ENCODE results near the gene LIN9. TPM values are rescaled to one million over a fixed set of nuclear protein-coding genes. Genes with fewer than 3 reads are reported as not detected.

Gene LIN9
- total RNA-seq, 4 donors from 2014 or later = 3.6 to 5.9 (median 4.4) TPM

DNA sequence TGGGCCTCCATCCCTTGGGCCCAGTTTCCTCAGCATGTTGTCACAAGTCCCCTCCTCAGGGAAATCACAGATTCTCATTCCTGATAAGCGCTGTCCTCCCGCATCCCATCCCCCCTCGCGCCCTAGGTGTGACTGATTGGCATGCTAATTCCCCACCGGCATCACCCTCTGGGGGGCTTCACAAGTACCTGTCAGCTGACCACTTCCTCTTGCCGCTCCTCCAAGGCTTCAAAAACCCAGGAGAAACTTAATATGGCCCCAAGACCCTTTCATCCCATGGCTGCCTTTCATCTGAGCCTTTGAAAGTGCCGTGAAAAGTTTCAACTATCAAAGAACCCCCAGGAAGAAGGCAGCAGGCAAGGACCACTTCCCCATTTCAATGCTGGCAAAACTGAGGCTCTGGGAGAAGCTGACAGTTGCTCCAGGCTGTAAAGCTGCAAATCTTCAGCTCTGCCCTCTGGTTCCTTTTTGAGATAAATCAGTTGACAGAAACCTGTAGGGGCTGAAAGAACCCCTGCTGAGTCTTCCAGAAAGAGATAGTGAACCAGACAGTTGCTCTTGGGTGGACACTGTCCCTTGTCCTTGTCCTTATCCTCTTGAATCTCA, 98.3 kb downstream of the LIN9 start:
- Histone ChIP-seq H3K27ac (no peak overlapping the region), H3K4me3 (no peak overlapping the region), H3K4me1 (no peaks in the 10 kb centered on the region), H3K9me3 (no peaks in the 10 kb centered on the region), H3K36me3 (no peaks in the 10 kb centered on the region), H3K27me3 (no peaks in the 10 kb centered on the region)
- DNase-seq (ENCODE audit: low spot score in 2 of 2) = no peak
- TF ChIP-seq EP300 (IDR thresholded peaks at IDR 0.05) (no peak), POLR2AphosphoS5 (IDR thresholded peaks at IDR 0.05) (no peak), POLR2A (IDR thresholded peaks at IDR 0.05) (no peak)
- TF ChIP-seq, protein P1, sequence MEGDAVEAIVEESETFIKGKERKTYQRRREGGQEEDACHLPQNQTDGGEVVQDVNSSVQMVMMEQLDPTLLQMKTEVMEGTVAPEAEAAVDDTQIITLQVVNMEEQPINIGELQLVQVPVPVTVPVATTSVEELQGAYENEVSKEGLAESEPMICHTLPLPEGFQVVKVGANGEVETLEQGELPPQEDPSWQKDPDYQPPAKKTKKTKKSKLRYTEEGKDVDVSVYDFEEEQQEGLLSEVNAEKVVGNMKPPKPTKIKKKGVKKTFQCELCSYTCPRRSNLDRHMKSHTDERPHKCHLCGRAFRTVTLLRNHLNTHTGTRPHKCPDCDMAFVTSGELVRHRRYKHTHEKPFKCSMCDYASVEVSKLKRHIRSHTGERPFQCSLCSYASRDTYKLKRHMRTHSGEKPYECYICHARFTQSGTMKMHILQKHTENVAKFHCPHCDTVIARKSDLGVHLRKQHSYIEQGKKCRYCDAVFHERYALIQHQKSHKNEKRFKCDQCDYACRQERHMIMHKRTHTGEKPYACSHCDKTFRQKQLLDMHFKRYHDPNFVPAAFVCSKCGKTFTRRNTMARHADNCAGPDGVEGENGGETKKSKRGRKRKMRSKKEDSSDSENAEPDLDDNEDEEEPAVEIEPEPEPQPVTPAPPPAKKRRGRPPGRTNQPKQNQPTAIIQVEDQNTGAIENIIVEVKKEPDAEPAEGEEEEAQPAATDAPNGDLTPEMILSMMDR (IDR thresholded peaks at IDR 0.05) = no peak
- WGBS = 65% methylated on average over 7 of the region's 7 CpGs

DNA sequence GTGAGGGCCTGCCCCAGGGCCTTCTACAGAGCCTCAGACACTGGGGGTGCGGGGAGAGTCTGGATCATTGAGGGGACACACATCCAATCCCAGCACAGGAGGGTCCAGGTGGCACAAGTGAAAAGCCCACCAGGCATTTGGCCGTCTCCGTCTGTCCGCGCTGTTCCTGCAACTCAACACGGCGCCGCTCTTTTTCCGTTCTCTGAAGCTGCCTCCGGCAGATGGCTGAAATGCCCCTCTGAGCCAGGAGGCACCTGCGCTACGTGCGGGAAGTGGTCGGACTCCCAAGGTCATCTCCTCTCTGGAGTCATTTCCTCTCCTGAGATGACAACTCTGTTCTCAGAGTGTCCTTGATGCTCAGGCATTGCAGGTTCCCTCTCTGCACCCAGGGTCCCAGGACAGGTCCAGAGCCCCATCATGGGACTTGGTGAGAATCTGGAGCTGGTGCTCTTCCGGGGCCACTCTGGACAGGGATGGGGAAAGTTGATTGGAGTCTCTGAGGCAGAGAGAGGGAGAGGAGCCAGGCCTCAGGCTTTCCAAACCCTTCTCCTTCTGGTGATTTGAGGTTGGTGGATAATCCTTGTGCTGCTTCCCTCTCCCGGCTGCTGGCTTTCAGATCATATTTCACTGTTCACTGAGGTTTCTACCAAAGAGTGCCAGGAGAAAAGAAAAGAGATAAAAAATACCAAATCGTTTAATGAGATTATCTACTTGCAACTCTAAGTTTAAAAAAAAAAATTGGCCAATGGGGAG, 99.5 kb downstream of the LIN9 start:
- 86% methylated on average over 17 of the region's 17 CpGs for WGBS

DNA sequence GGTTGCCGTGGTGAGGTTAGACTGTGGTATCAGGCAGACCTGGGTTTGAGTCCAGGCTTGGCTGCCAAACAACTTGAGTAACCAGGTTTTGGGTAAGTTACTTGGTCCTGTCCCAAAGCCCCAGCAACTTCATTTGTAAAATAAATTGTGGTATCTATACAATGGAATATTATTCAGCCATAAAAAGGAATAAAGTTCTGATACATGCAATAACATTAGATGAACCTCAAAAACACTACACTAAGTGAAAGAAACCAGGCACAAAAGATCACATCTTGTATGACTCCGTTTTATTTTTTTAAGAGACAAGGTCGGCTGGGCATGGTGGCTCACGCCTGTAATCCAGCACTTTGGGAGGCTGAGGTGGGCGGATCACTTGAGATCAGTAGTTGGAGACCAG, 101.9 kb downstream of the LIN9 start:
- Histone ChIP-seq H3K4me3 (no peak overlapping the region), H3K36me3 (no peaks in the 10 kb centered on the region), H3K27ac (no peak overlapping the region), H3K9me3 (no peaks in the 10 kb centered on the region), H3K4me1 (no peaks in the 10 kb centered on the region), H3K27me3 (no peaks in the 10 kb centered on the region)
- DNase-seq (ENCODE audit: low spot score in 2 of 2) = no peak
- TF ChIP-seq POLR2A (IDR thresholded peaks at IDR 0.05) = no peak
- 92% methylated on average over 5 of the region's 5 CpGs for WGBS

More for the DNA sequence above, 99.5 kb downstream of the LIN9 start:
- Histone ChIP-seq H3K27ac (no peak overlapping the region), H3K4me3 (no peak overlapping the region), H3K36me3 (no peaks in the 10 kb centered on the region), H3K4me1 (no peaks in the 10 kb centered on the region), H3K27me3 (no peaks in the 10 kb centered on the region), H3K9me3 (no peaks in the 10 kb centered on the region)
- TF ChIP-seq POLR2AphosphoS5 (IDR thresholded peaks at IDR 0.05) = no peak
- TF ChIP-seq, protein P1 (IDR thresholded peaks at IDR 0.05) = no peak
- TF ChIP-seq EP300 (IDR thresholded peaks at IDR 0.05) = no peak
- TF ChIP-seq POLR2A (IDR thresholded peaks at IDR 0.05) = no peak
- no peak for DNase-seq (ENCODE audit: low spot score in 2 of 2)

DNA sequence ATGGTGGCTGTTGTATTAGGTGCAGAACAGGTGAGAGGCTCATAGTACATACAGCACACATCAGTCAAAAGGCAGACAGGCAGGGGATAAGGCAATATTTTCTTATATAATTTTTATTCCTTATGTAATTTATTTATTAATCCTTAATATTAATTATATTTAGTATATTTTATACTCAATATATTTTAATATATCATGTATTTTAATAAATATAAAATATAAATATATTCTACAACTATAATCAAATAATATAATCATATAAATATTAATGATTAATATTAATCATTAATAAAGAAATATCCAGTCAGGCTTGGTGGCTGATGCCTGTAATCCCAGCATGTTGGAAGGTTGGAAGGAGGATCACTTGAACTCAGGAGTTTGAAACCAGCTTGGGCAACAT, 104.8 kb downstream of the LIN9 start:
- no peak overlapping the region for H3K4me3 ChIP-seq
- H3K27me3 ChIP-seq = no peaks in the 10 kb centered on the region
- H3K36me3 ChIP-seq = no peaks in the 10 kb centered on the region
- DNase-seq (ENCODE audit: low spot score in 2 of 2) = no peak
- no peak overlapping the region for H3K27ac ChIP-seq
- H3K4me1 ChIP-seq = no peaks in the 10 kb centered on the region
- no peaks in the 10 kb centered on the region for H3K9me3 ChIP-seq
- TF ChIP-seq, protein P1 (IDR thresholded peaks at IDR 0.05) = no peak
- no peak for TF ChIP-seq EP300 (IDR thresholded peaks at IDR 0.05)

DNA sequence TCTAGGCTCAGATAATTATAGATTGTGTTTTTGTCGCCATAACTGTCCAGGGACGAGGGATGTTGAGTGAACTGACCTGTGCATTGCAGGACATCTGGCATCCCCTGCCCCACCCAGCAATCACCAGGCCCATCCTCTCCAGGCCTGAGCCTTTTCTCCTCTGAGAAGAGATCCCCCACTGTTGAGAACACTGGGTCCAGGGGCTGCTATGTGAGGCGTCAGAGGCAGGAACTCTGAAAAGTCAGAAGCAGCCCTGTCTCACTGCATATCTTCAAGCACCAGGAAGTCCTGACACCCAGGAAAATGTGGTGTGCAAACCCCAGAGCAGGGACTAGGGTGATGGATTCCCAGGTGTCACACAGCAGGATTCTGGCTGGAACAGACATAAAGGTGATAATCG, 105.3 kb downstream of the LIN9 start:
- TF ChIP-seq POLR2AphosphoS5 (IDR thresholded peaks at IDR 0.05) (no peak), EP300 (IDR thresholded peaks at IDR 0.05) (no peak), POLR2A (IDR thresholded peaks at IDR 0.05) (no peak)
- TF ChIP-seq, protein P1 (IDR thresholded peaks at IDR 0.05) = no peak
- no peaks in the 10 kb centered on the region for H3K27me3 ChIP-seq
- no peak for DNase-seq (ENCODE audit: low spot score in 2 of 2)
- H3K9me3 ChIP-seq = no peaks in the 10 kb centered on the region
- 87% methylated on average over 4 of the region's 4 CpGs for WGBS
- no peaks in the 10 kb centered on the region for H3K4me1 ChIP-seq
- no peaks in the 10 kb centered on the region for H3K36me3 ChIP-seq
- H3K4me3 ChIP-seq = no peak overlapping the region
- H3K27ac ChIP-seq = no peak overlapping the region

All from suprapubic skin (tissue), 4 donors.